ENCODE data around the gene CCND2. TPM values are rescaled to one million over a fixed set of nuclear protein-coding genes. Genes with fewer than 3 reads are reported as not detected.
A peak's percentile ranks its signal among the peaks of the same experiment; 100 is the strongest.

Gene CCND2
- total and polyA plus RNA-seq, 2 experiments from 2014 or later: 75.6 to 224 TPM

- H3K36me3 Mint-ChIP-seq (ENCODE audit: low read depth): peaks cover 100% of the 10 kb centered on the region
- H3K27ac ChIP-seq (ENCODE audit: low read depth): 0 out of 2 replicates have a peak overlapping the region, but pooled peaks have one; percentile 30
- H3K79me2 ChIP-seq (replicated peaks; ENCODE audit: insufficient read depth): peaks cover 97% of the 10 kb centered on the region
These were observed 12.7 kb downstream of the CCND2 start for GRCh38 chr12:4286228-4286627.

More at GRCh38 chr12:4286228-4286627, 12.7 kb downstream of the CCND2 start:
- Mint-ChIP-seq H3K4me3 (no peak overlapping the region), H3K27me3 (ENCODE audit: insufficient read depth, low read depth, poor library complexity) (peaks cover 32% of the 10 kb centered on the region), H3K4me1 (peaks cover 58% of the 10 kb centered on the region), H3K9me3 (no peaks in the 10 kb centered on the region; the same call in 1 of the 3 replicates), H3K27ac (no peak overlapping the region)
- H4K20me1 ChIP-seq (replicated peaks; ENCODE audit: insufficient read depth): peaks cover 69% of the 10 kb centered on the region
- no peak overlapping the region for H3K4me2 ChIP-seq
- H2AFZ ChIP-seq: no peak overlapping the region
- TF ChIP-seq EZH2phosphoT487 (IDR thresholded peaks at IDR 0.05; ENCODE audit: unreplicated experiment) (no peak), EZH2 (IDR thresholded peaks at IDR 0.05; ENCODE audit: low read depth, unreplicated experiment) (no peak), ZNF114 (CRISPR knock-in tag; IDR thresholded peaks at IDR 0.05) (no peak), STAT1 (IDR thresholded peaks at IDR 0.05; ENCODE audit: unreplicated experiment) (no peak), POLR2AphosphoS5 (IDR thresholded peaks at IDR 0.05; ENCODE audit: low read depth) (no peak), REST (IDR thresholded peaks at IDR 0.05; ENCODE audit: unreplicated experiment) (no peak), CTCF (conservative IDR thresholded peaks at IDR 0.05; ENCODE audit: low read depth in 2 of 2) (no peak; a peak in 1 of 4 replicates), ZNF462 (CRISPR knock-in tag; IDR thresholded peaks at IDR 0.05) (no peak), NANOG (IDR thresholded peaks at IDR 0.05; ENCODE audit: borderline replicate concordance) (no peak), ZNF331 (CRISPR knock-in tag; IDR thresholded peaks at IDR 0.05; ENCODE audit: low read depth) (no peak), CREB1 (CRISPR knock-in tag; IDR thresholded peaks at IDR 0.05; ENCODE audit: low read depth) (no peak), JUNB (IDR thresholded peaks at IDR 0.05; ENCODE audit: unreplicated experiment) (no peak)
- H3K4me1 ChIP-seq (ENCODE audit: insufficient read depth): no peaks in the 10 kb centered on the region
- peaks cover 85% of the 10 kb centered on the region for H3K36me3 ChIP-seq (ENCODE audit: insufficient read depth)
- no peaks in the 10 kb centered on the region for H3K9me2 ChIP-seq (ENCODE audit: insufficient read depth)
- no peak overlapping the region for H3K4me3 ChIP-seq
- peaks cover 34% of the 10 kb centered on the region for H3F3A ChIP-seq (replicated peaks; ENCODE audit: low read depth)
- no peaks in the 10 kb centered on the region for H3K27me3 ChIP-seq (ENCODE audit: insufficient read depth)
- peak; percentile 16 for ATAC-seq
- DNase-seq (ENCODE audit: low spot score): no peak
